Neuronal stem cell (in vitro differentiated cells): ENCODE results near the gene WFDC10A.
"Not testable (repeated sequence)": the region's sequence is repeated elsewhere in the genome, so short reads cannot be mapped to it uniquely, and the experiment has no call there.

ENCODE experiments used
- DNase-seq: peaks from one replicate; pipeline ENCODE4 v3.0.0-alpha.2; 2013; ENCODE audit warnings: low spot score
- H2AFZ ChIP-seq: one replicate; pipeline ENCODE4 v1.6.1; 2013; ENCODE audit warnings: mild to moderate bottlenecking, low read length, inconsistent platforms
- H2AK5ac ChIP-seq: 2 replicates; pipeline ENCODE4 v1.6.1; 2013; ENCODE audit warnings: low read depth, mild to moderate bottlenecking, inconsistent platforms, low read length, moderate library complexity, mixed read lengths
- H2BK120ac ChIP-seq: 2 replicates; pipeline ENCODE4 v1.6.1; 2013; ENCODE audit warnings: low read depth, mild to moderate bottlenecking, inconsistent platforms, low read length, moderate library complexity, mixed read lengths
- H2BK12ac ChIP-seq: one replicate; pipeline ENCODE4 v1.6.1; 2013; ENCODE audit warnings: low read length, inconsistent platforms
- H2BK15ac ChIP-seq: 2 replicates; pipeline ENCODE4 v1.6.1; 2013; ENCODE audit warnings: mild to moderate bottlenecking, low read length, inconsistent platforms, mixed read lengths
- H2BK5ac ChIP-seq: one replicate; pipeline ENCODE4 v1.6.1; 2013; ENCODE audit warnings: inconsistent platforms, mild to moderate bottlenecking, low read length, moderate library complexity
- H3K14ac ChIP-seq: one replicate; pipeline ENCODE4 v1.6.1; 2013; ENCODE audit warnings: low read length, inconsistent platforms
- H3K18ac ChIP-seq: 2 replicates; pipeline ENCODE4 v1.6.1; 2013; ENCODE audit warnings: low read length, inconsistent platforms
- H3K23ac ChIP-seq: 2 replicates; pipeline ENCODE4 v1.6.1; 2013; ENCODE audit warnings: low read depth, mild to moderate bottlenecking, mixed read lengths, low read length, inconsistent platforms; ENCODE audit not compliant: poor library complexity
- H3K27ac ChIP-seq: replicated peaks from 3 replicates; pipeline ENCODE4 v1.5.1; 2013; ENCODE audit warnings: low read length, inconsistent platforms
- H3K27me3 ChIP-seq, 3 experiments: 2 replicates each; pipeline ENCODE4 v1.6.1; 2013; ENCODE audit warnings: low read length in 3 of 3, mild to moderate bottlenecking in 2 of 3, inconsistent platforms in 1 of 3, low read depth in 1 of 3, mixed read lengths in 1 of 3, moderate library complexity in 1 of 3; ENCODE audit not compliant: control insufficient read depth in 3 of 3, insufficient read depth in 3 of 3
- H3K36me3 ChIP-seq, 2 donors: replicated peaks in 1 of 2; 2 replicates each; pipeline ENCODE4 v1.6.1; 2013; ENCODE audit warnings: low read length in 2 of 2; ENCODE audit not compliant: control insufficient read depth in 2 of 2, insufficient read depth in 2 of 2
- H3K4ac ChIP-seq: 2 replicates; pipeline ENCODE4 v1.6.1; 2013; ENCODE audit warnings: inconsistent platforms, mild to moderate bottlenecking, low read length, moderate library complexity
- H3K4me1 ChIP-seq, 2 donors: 1 replicate in 1 of 2; 2 replicates in 1 of 2; pipeline ENCODE4 v1.6.1; 2013; ENCODE audit warnings: low read length in 2 of 2, low read depth in 1 of 2; ENCODE audit not compliant: control insufficient read depth in 2 of 2, insufficient read depth in 1 of 2
- H3K4me2 ChIP-seq: one replicate; pipeline ENCODE4 v1.6.1; 2013; ENCODE audit warnings: mild to moderate bottlenecking, low read length, inconsistent platforms; ENCODE audit not compliant: insufficient read depth, poor library complexity, severe bottlenecking
- H3K4me3 ChIP-seq, 2 donors: 2 replicates each; pipeline ENCODE4 v1.5.1; 2013; ENCODE audit warnings: low read length in 2 of 2, mild to moderate bottlenecking in 2 of 2, inconsistent platforms in 1 of 2, moderate library complexity in 1 of 2
- H3K79me1 ChIP-seq: one replicate; pipeline ENCODE4 v1.6.1; 2013; ENCODE audit warnings: low read depth, mild to moderate bottlenecking, inconsistent platforms, low read length, moderate library complexity
- H3K9ac ChIP-seq: one replicate; pipeline ENCODE4 v1.6.1; 2013; ENCODE audit warnings: mild to moderate bottlenecking, low read depth, low read length, inconsistent platforms; ENCODE audit not compliant: poor library complexity
- H3K9me3 ChIP-seq, 2 donors: replicated peaks in 1 of 2; 2 replicates each; pipeline versions ENCODE3 to v1.6.1; 2013; ENCODE audit warnings: low read length in 2 of 2, mild to moderate bottlenecking in 2 of 2, inconsistent platforms in 1 of 2, low read depth in 1 of 2, mixed read lengths in 1 of 2, moderate library complexity in 1 of 2; ENCODE audit not compliant: control insufficient read depth in 2 of 2, insufficient read depth in 1 of 2
- H4K8ac ChIP-seq: one replicate; pipeline ENCODE4 v1.6.1; 2013; ENCODE audit warnings: low read depth, mild to moderate bottlenecking, inconsistent platforms, low read length, moderate library complexity
- H4K91ac ChIP-seq: one replicate; pipeline ENCODE4 v1.6.1; 2013; ENCODE audit warnings: low read length, low read depth, mild to moderate bottlenecking, inconsistent platforms; ENCODE audit not compliant: poor library complexity
- WGBS, 2 donors: extraction: QIAGEN DNeasy Blood & Tissue Kit; methylation state at CpG; one replicate each; pipeline ENCODE4 v1.1.7; 2013; ENCODE audit warnings: missing lambda C conversion rate in 2 of 2, mixed read lengths in 1 of 2; ENCODE audit not compliant: insufficient read length in 2 of 2, insufficient replicate concordance in 1 of 2; ENCODE audit errors: extremely low coverage in 2 of 2; 5-methylcytosine and 5-hydroxymethylcytosine counted together

WFDC10A gene

DNA sequence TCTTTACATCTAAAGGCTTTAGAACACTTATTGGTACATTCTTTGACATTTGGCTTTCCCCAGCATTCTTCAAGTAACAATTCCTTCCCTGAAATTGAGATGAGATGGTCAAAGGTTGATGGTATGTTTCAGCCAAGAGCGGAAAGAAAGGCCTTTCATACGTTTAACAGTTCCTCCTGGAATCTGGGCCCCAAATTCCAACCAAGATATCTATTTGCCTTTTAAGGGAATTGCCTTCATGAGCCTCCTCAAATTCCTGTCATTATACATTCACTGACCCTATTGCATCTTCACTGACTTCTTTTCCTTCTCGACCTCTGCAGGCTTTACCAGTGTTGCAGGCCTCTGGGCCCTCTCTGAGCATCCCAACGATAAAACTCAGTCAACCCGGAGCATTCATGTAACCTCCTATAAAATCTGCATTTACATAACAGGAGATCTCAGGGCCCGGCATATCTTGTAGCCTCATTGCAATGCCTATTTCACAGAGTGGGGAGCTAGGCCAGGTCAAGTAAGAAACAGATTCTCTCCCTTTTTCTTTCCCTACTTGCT, 19.8 kb downstream of the WFDC10A start:
- Histone ChIP-seq H3K27ac (no peak overlapping the region), H4K91ac (no peak overlapping the region), H3K27me3 (no peaks in the 10 kb centered on the region), H2BK5ac (no peak overlapping the region), H2BK12ac (no peak overlapping the region), H3K4me1 (no peaks in the 10 kb centered on the region), H3K4me2 (no peak overlapping the region), H3K9me3 (peaks cover 0 to 9% of the 10 kb centered on the region in 2 donors), H3K9ac (no peak overlapping the region), H3K23ac (no peak overlapping the region), H2BK120ac (no peak overlapping the region), H2AK5ac (no peak overlapping the region), H3K36me3 (no peaks in the 10 kb centered on the region), H2BK15ac (no peak overlapping the region), H3K4me3 (no peak overlapping the region), H3K4ac (no peak overlapping the region), H3K79me1 (no peaks in the 10 kb centered on the region), H4K8ac (no peak overlapping the region), H3K18ac (no peak overlapping the region), H3K14ac (no peak overlapping the region), H2AFZ (no peak overlapping the region)
- no CpG with 5 or more reads among the region's 6 CpGs for WGBS, 2 donors
- DNase-seq: no peak

DNA sequence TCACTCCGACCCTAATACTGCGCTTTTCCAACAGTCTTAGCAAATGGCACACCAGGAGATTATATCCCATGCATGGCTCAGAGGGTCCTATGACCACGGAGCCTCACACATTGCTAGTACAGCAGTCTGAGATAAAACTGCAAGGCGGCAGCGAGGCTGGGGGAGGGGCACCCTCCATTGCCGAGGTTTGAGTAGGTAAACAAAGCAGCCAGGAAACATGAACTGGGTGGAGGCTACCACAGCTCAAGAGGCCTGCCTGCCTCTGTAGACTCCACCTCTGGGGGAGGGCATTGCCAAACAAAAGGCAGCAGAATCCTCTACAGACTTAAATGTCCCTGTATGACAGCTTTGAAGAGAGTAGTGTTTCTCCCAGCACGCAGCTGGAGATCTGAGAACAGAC, 22.2 kb downstream of the WFDC10A start:
- not testable (repeated sequence) for DNase-seq, H3K14ac ChIP-seq, H3K9me3 ChIP-seq, H3K18ac ChIP-seq, H3K4me2 ChIP-seq, H2BK15ac ChIP-seq, H4K91ac ChIP-seq, H3K9ac ChIP-seq, H2AK5ac ChIP-seq, H2BK5ac ChIP-seq, H2AFZ ChIP-seq, H3K36me3 ChIP-seq, H3K4ac ChIP-seq, H2BK12ac ChIP-seq, H3K27ac ChIP-seq, H3K27me3 ChIP-seq, H3K4me1 ChIP-seq, H3K4me3 ChIP-seq, H3K23ac ChIP-seq, H2BK120ac ChIP-seq, H4K8ac ChIP-seq, H3K79me1 ChIP-seq
- WGBS, 2 donors: no CpG with 5 or more reads among the region's 7 CpGs

GRCh38 chr20:45657038-45657437, 27.5 kb downstream of the WFDC10A start:
- H2BK5ac ChIP-seq, H3K4me1 ChIP-seq, H2BK12ac ChIP-seq, H3K18ac ChIP-seq, H3K27me3 ChIP-seq, H2AFZ ChIP-seq, DNase-seq, H3K9me3 ChIP-seq, H3K23ac ChIP-seq, H3K36me3 ChIP-seq, H4K8ac ChIP-seq, H2BK120ac ChIP-seq, H2AK5ac ChIP-seq, H3K4me3 ChIP-seq, H3K4me2 ChIP-seq, H3K9ac ChIP-seq, H3K27ac ChIP-seq, H3K79me1 ChIP-seq, H2BK15ac ChIP-seq, H3K4ac ChIP-seq, H4K91ac ChIP-seq, H3K14ac ChIP-seq: not testable (repeated sequence)
- WGBS, 2 donors: no CpG with 5 or more reads among the region's 3 CpGs

GRCh38 chr20:45670139-45670538, 40.6 kb downstream of the WFDC10A start, which contains the start of gene WFDC11:
Gene WFDC11 (minus strand): TSS chr20:45670239. CDS start chr20:45650600, 19,639 bp downstream.
- Histone ChIP-seq H3K79me1 (no peaks in the 10 kb centered on the region), H2BK12ac (no peak within 1 kb of the TSS), H3K4me2 (no peak within 1 kb of the TSS), H2BK5ac (no peak within 1 kb of the TSS), H3K27me3 (no peaks in the 10 kb centered on the region), H4K8ac (no peak within 1 kb of the TSS), H4K91ac (no peak within 1 kb of the TSS), H3K9ac (no peak within 1 kb of the TSS), H3K14ac (no peak within 1 kb of the TSS), H3K23ac (no peak within 1 kb of the TSS), H2BK120ac (no peak within 1 kb of the TSS), H3K9me3 (no peaks in the 10 kb centered on the region), H3K4ac (no peak within 1 kb of the TSS), H2BK15ac (no peak within 1 kb of the TSS), H3K4me3 (no peak within 1 kb of the TSS), H3K36me3 (no peaks in the 10 kb centered on the region), H3K4me1 (no peaks in the 10 kb centered on the region), H2AK5ac (no peak within 1 kb of the TSS), H2AFZ (no peak within 1 kb of the TSS), H3K18ac (no peak within 1 kb of the TSS), H3K27ac (no peak within 1 kb of the TSS)
- WGBS, 2 donors: no CpG with 5 or more reads among the region's 1 CpG
- no peak for DNase-seq
